Measurements from ENCODE around the gene ADAMTS15.

Gene ADAMTS15

GRCh38 chr11:130471731-130472433 lies 23.4 kb downstream of the ADAMTS15 start:
- Histone ChIP-seq H2BK12ac (ENCODE audit: low read length in 2 of 2) (no peak overlapping the region), H3K36me3 (ENCODE audit: control insufficient read depth in 1 of 2, insufficient read depth in 2 of 2, low read depth in 1 of 2, low read length in 2 of 2) (peaks cover 42 to 91% of the 10 kb centered on the region in 2 experiments), H3K18ac (ENCODE audit: low read depth in 1 of 2, low read length in 2 of 2) (no peak overlapping the region), H3K4me1 (ENCODE audit: control insufficient read depth, insufficient read depth, low read depth, low read length) (peaks cover 16% of the 10 kb centered on the region), H3K9ac (ENCODE audit: low read length) (no peak overlapping the region), H2BK15ac (ENCODE audit: low read depth, poor library complexity, severe bottlenecking) (no peak overlapping the region), H3K79me1 (replicated peaks; ENCODE audit: low read length, poor library complexity, severe bottlenecking) (no peaks in the 10 kb centered on the region), H3K27ac (ENCODE audit: low read length, poor library complexity, severe bottlenecking) (no peak overlapping the region), H3K27me3 (ENCODE audit: control insufficient read depth in 1 of 2, insufficient read depth in 1 of 2, low read length in 2 of 2) (no peaks in the 10 kb centered on the region), H4K91ac (ENCODE audit: low read length) (no peak overlapping the region), H3K4me3 (ENCODE audit: insufficient read depth in 1 of 2, low read depth in 1 of 2, low read length in 2 of 2) (no peak overlapping the region), H3K4ac (ENCODE audit: low read depth in 1 of 2, low read length in 2 of 2) (no peak overlapping the region), H3K4me2 (ENCODE audit: low read length, poor library complexity, severe bottlenecking) (no peak overlapping the region), H2BK120ac (ENCODE audit: low read depth, low read length) (no peak overlapping the region), H2AFZ (ENCODE audit: low read depth, low read length) (no peak overlapping the region), H2AK5ac (ENCODE audit: low read length, severe bottlenecking) (no peak overlapping the region), H3K23ac (ENCODE audit: low read length in 2 of 2) (no peak overlapping the region), H4K8ac (ENCODE audit: low read length) (no peak overlapping the region), H3K9me3 (ENCODE audit: control insufficient read depth, low read length) (no peaks in the 10 kb centered on the region), H3K14ac (ENCODE audit: low read length in 2 of 2) (no peak overlapping the region), H2BK5ac (ENCODE audit: low read depth, low read length, poor library complexity, severe bottlenecking) (no peak overlapping the region)
- no peak for DNase-seq
- WGBS = 97% methylated on average over 11 of the region's 11 CpGs

GRCh38 chr11:130472434-130472961 lies 24.1 kb downstream of the ADAMTS15 start:
- Histone ChIP-seq H3K4ac (ENCODE audit: low read depth in 1 of 2, low read length in 2 of 2) (no peak overlapping the region), H3K4me2 (ENCODE audit: low read length, poor library complexity, severe bottlenecking) (no peak overlapping the region), H3K23ac (ENCODE audit: low read length in 2 of 2) (no peak overlapping the region), H2BK120ac (ENCODE audit: low read depth, low read length) (no peak overlapping the region), H3K14ac (ENCODE audit: low read length in 2 of 2) (no peak overlapping the region), H3K27ac (ENCODE audit: low read length, poor library complexity, severe bottlenecking) (no peak overlapping the region), H3K36me3 (ENCODE audit: control insufficient read depth in 1 of 2, insufficient read depth in 2 of 2, low read depth in 1 of 2, low read length in 2 of 2) (peaks cover 42 to 88% of the 10 kb centered on the region in 2 experiments), H2AK5ac (ENCODE audit: low read length, severe bottlenecking) (no peak overlapping the region), H3K4me1 (ENCODE audit: control insufficient read depth, insufficient read depth, low read depth, low read length) (peaks cover 19% of the 10 kb centered on the region), H2BK12ac (ENCODE audit: low read length in 2 of 2) (no peak overlapping the region), H3K4me3 (ENCODE audit: insufficient read depth in 1 of 2, low read depth in 1 of 2, low read length in 2 of 2) (no peak overlapping the region), H3K79me1 (replicated peaks; ENCODE audit: low read length, poor library complexity, severe bottlenecking) (no peaks in the 10 kb centered on the region), H2BK15ac (ENCODE audit: low read depth, poor library complexity, severe bottlenecking) (no peak overlapping the region), H2BK5ac (ENCODE audit: low read depth, low read length, poor library complexity, severe bottlenecking) (no peak overlapping the region), H4K91ac (ENCODE audit: low read length) (no peak overlapping the region), H4K8ac (ENCODE audit: low read length) (no peak overlapping the region), H2AFZ (ENCODE audit: low read depth, low read length) (no peak overlapping the region), H3K9ac (ENCODE audit: low read length) (no peak overlapping the region), H3K18ac (ENCODE audit: low read depth in 1 of 2, low read length in 2 of 2) (no peak overlapping the region), H3K9me3 (ENCODE audit: control insufficient read depth, low read length) (no peaks in the 10 kb centered on the region), H3K27me3 (ENCODE audit: control insufficient read depth in 1 of 2, insufficient read depth in 1 of 2, low read length in 2 of 2) (no peaks in the 10 kb centered on the region)
- WGBS = 92% methylated on average over 7 of the region's 7 CpGs
- DNase-seq = no peak

GRCh38 chr11:130473056-130473794 lies 24.8 kb downstream of the ADAMTS15 start:
- no peak overlapping the region for H2BK15ac ChIP-seq (ENCODE audit: low read depth, poor library complexity, severe bottlenecking)
- DNase-seq = no peak
- no peak overlapping the region for H3K14ac ChIP-seq (ENCODE audit: low read length in 2 of 2)
- H4K8ac ChIP-seq (ENCODE audit: low read length) = no peak overlapping the region
- no peaks in the 10 kb centered on the region for H3K9me3 ChIP-seq (ENCODE audit: control insufficient read depth, low read length)
- WGBS = 97% methylated on average over 52 of the region's 52 CpGs
- no peaks in the 10 kb centered on the region for H3K79me1 ChIP-seq (replicated peaks; ENCODE audit: low read length, poor library complexity, severe bottlenecking)
- H3K4me1 ChIP-seq (ENCODE audit: control insufficient read depth, insufficient read depth, low read depth, low read length) = peaks cover 23% of the 10 kb centered on the region
- peaks cover 40 to 81% of the 10 kb centered on the region in 2 experiments for H3K36me3 ChIP-seq (ENCODE audit: control insufficient read depth in 1 of 2, insufficient read depth in 2 of 2, low read depth in 1 of 2, low read length in 2 of 2)
- no peak overlapping the region for H3K4me2 ChIP-seq (ENCODE audit: low read length, poor library complexity, severe bottlenecking)
- no peak overlapping the region for H3K9ac ChIP-seq (ENCODE audit: low read length)
- H3K4me3 ChIP-seq (ENCODE audit: insufficient read depth in 1 of 2, low read depth in 1 of 2, low read length in 2 of 2) = no peak overlapping the region
- H3K27ac ChIP-seq (ENCODE audit: low read length, poor library complexity, severe bottlenecking) = no peak overlapping the region
- H2BK12ac ChIP-seq (ENCODE audit: low read length in 2 of 2) = no peak overlapping the region
- no peak overlapping the region for H3K4ac ChIP-seq (ENCODE audit: low read depth in 1 of 2, low read length in 2 of 2)
- H2AFZ ChIP-seq (ENCODE audit: low read depth, low read length) = no peak overlapping the region
- no peak overlapping the region for H4K91ac ChIP-seq (ENCODE audit: low read length)
- no peaks in the 10 kb centered on the region for H3K27me3 ChIP-seq (ENCODE audit: control insufficient read depth in 1 of 2, insufficient read depth in 1 of 2, low read length in 2 of 2)
- H2BK5ac ChIP-seq (ENCODE audit: low read depth, low read length, poor library complexity, severe bottlenecking) = no peak overlapping the region
- no peak overlapping the region for H3K18ac ChIP-seq (ENCODE audit: low read depth in 1 of 2, low read length in 2 of 2)
- H2BK120ac ChIP-seq (ENCODE audit: low read depth, low read length) = no peak overlapping the region
- no peak overlapping the region for H3K23ac ChIP-seq (ENCODE audit: low read length in 2 of 2)
- H2AK5ac ChIP-seq (ENCODE audit: low read length, severe bottlenecking) = no peak overlapping the region

- Histone ChIP-seq H3K4me1 (ENCODE audit: control insufficient read depth, insufficient read depth, low read depth, low read length) (peaks cover 28% of the 10 kb centered on the region), H3K9ac (ENCODE audit: low read length) (no peak overlapping the region), H3K36me3 (ENCODE audit: control insufficient read depth in 1 of 2, insufficient read depth in 2 of 2, low read depth in 1 of 2, low read length in 2 of 2) (peaks cover 39 to 79% of the 10 kb centered on the region in 2 experiments), H3K23ac (ENCODE audit: low read length in 2 of 2) (no peak overlapping the region), H2BK120ac (ENCODE audit: low read depth, low read length) (no peak overlapping the region), H3K79me1 (replicated peaks; ENCODE audit: low read length, poor library complexity, severe bottlenecking) (no peaks in the 10 kb centered on the region), H3K18ac (ENCODE audit: low read depth in 1 of 2, low read length in 2 of 2) (no peak overlapping the region), H2BK12ac (ENCODE audit: low read length in 2 of 2) (no peak overlapping the region), H4K8ac (ENCODE audit: low read length) (no peak overlapping the region), H3K9me3 (ENCODE audit: control insufficient read depth, low read length) (no peaks in the 10 kb centered on the region), H3K4me3 (ENCODE audit: insufficient read depth in 1 of 2, low read depth in 1 of 2, low read length in 2 of 2) (no peak overlapping the region), H3K27me3 (ENCODE audit: control insufficient read depth in 1 of 2, insufficient read depth in 1 of 2, low read length in 2 of 2) (no peaks in the 10 kb centered on the region), H2BK5ac (ENCODE audit: low read depth, low read length, poor library complexity, severe bottlenecking) (no peak overlapping the region), H4K91ac (ENCODE audit: low read length) (no peak overlapping the region), H3K4ac (ENCODE audit: low read depth in 1 of 2, low read length in 2 of 2) (no peak overlapping the region), H3K27ac (ENCODE audit: low read length, poor library complexity, severe bottlenecking) (no peak overlapping the region), H2BK15ac (ENCODE audit: low read depth, poor library complexity, severe bottlenecking) (peak overlapping the region; percentile 37), H3K14ac (ENCODE audit: low read length in 2 of 2) (no peak overlapping the region), H2AFZ (ENCODE audit: low read depth, low read length) (no peak overlapping the region), H3K4me2 (ENCODE audit: low read length, poor library complexity, severe bottlenecking) (no peak overlapping the region), H2AK5ac (ENCODE audit: low read length, severe bottlenecking) (no peak overlapping the region)
- 94% methylated on average over 21 of the region's 21 CpGs for WGBS
- no peak for DNase-seq
Measured at GRCh38 chr11:130473795-130474377, 25.4 kb downstream of the ADAMTS15 start.
